Endothelial cell of umbilical vein (primary cell): ENCODE data around the gene VEPH1. TPM values are rescaled to one million over a fixed set of nuclear protein-coding genes. Genes with fewer than 3 reads are reported as not detected.

Experiments used
- BruUV-seq: library from RNA; stranded (reverse); fragments of 400-500 nt; replicated peaks from 2 replicates; lab custom pipeline; 2021; lab: Mats Ljungman, UMichigan
- CTCF ChIA-PET: fragments of 300-600, 350-600 bp; sonication (Branson Sonifier 250); formaldehyde crosslinking; loops from one replicate; lab custom pipeline; 2021; ENCODE audit warnings: antibody characterized with exemption, inconsistent platforms; lab: Charles Lee
- POLR2A ChIA-PET: fragments of 300-600, 350-600 bp; sonication (Branson Sonifier 250); formaldehyde crosslinking; loops from one replicate; lab custom pipeline; 2021; ENCODE audit warnings: antibody characterized with exemption, inconsistent platforms; lab: Charles Lee
- DNase-seq: peaks from one replicate; pipeline ENCODE4 v3.0.0-alpha.2; 2011; ENCODE audit warnings: low read depth, low spot score
- FAIRE-seq: peaks from 2 replicates; lab custom pipeline; 2011; peaks lifted over from hg19 to GRCh38; lab: Jason Lieb, UNC
- H2AFZ ChIP-seq: 2 replicates; pipeline ENCODE4 v1.6.0; 2012; ENCODE audit warnings: low read depth, low read length, control low read depth, inconsistent platforms
- H3K27ac ChIP-seq: 2 replicates; pipeline ENCODE4 v1.5.1; 2011; ENCODE audit warnings: low read depth, mild to moderate bottlenecking, control low read depth, low read length, moderate library complexity; ENCODE audit not compliant: insufficient read depth
- H3K27me3 ChIP-seq, 2 experiments: 2 replicates each; pipeline versions ENCODE4 v1.6.0 to v1.6.1; 2011; ENCODE audit warnings: low read length in 2 of 2, mixed read lengths in 1 of 2; ENCODE audit not compliant: control insufficient read depth in 2 of 2, insufficient read depth in 2 of 2
- H3K36me3 ChIP-seq, 2 experiments: 2 replicates in 1 of 2; 3 replicates in 1 of 2; pipeline ENCODE4 v1.5.1; 2011; ENCODE audit warnings: low read length in 2 of 2, mild to moderate bottlenecking in 1 of 2, moderate library complexity in 1 of 2; ENCODE audit not compliant: control insufficient read depth in 2 of 2, insufficient read depth in 2 of 2; ENCODE audit errors: extremely low read depth in 1 of 2
- H3K4me1 ChIP-seq: 3 replicates; pipeline ENCODE4 v1.5.1; 2011; ENCODE audit warnings: mild to moderate bottlenecking, low read length; ENCODE audit not compliant: control insufficient read depth, insufficient read depth; ENCODE audit errors: extremely low read depth
- H3K4me2 ChIP-seq: 2 replicates; pipeline ENCODE4 v1.6.1; 2011; ENCODE audit warnings: low read length, control low read depth, mixed read lengths; ENCODE audit not compliant: insufficient read depth
- H3K4me3 ChIP-seq, 3 experiments: fragments of 200-600 bp in 1 of 3; sonication (generic), shearing (Covaris generic) in 1 of 3; replicated peaks in 1 of 3; 2 replicates each; pipeline ENCODE4 v1.5.1; 2011 to 2016; ENCODE audit warnings: control low read depth in 3 of 3, low read length in 3 of 3, mild to moderate bottlenecking in 2 of 3, inconsistent platforms in 1 of 3, low read depth in 1 of 3, moderate library complexity in 1 of 3; ENCODE audit not compliant: insufficient read depth in 1 of 3
- H3K79me2 ChIP-seq: 2 replicates; pipeline ENCODE4 v1.6.0; 2012; ENCODE audit warnings: low read length, inconsistent platforms; ENCODE audit not compliant: control insufficient read depth, insufficient read depth
- H3K9ac ChIP-seq: replicated peaks from 2 replicates; pipeline ENCODE3; 2011; ENCODE audit warnings: low read length, control low read depth; ENCODE audit not compliant: insufficient read depth; ENCODE audit errors: extremely low read depth
- H3K9me1 ChIP-seq: replicated peaks from 3 replicates; pipeline ENCODE4 v1.6.0; 2011; ENCODE audit warnings: mild to moderate bottlenecking, low read length; ENCODE audit not compliant: control insufficient read depth, insufficient read depth; ENCODE audit errors: extremely low read depth
- H3K9me3 ChIP-seq: replicated peaks from 2 replicates; pipeline ENCODE4 v1.5.1; 2012; ENCODE audit warnings: low read length, inconsistent platforms; ENCODE audit not compliant: control insufficient read depth, insufficient read depth
- H4K20me1 ChIP-seq: replicated peaks from 2 replicates; pipeline ENCODE3; 2011; ENCODE audit warnings: mild to moderate bottlenecking, low read length; ENCODE audit not compliant: control insufficient read depth, insufficient read depth; ENCODE audit errors: extremely low read depth
- CTCF ChIP-seq, 2 donors: IDR thresholded peaks; 1 replicate in 1 of 2; 2 replicates in 1 of 2; pipeline ENCODE4 v1.5.1; 2011; ENCODE audit warnings: low read length in 2 of 2, mild to moderate bottlenecking in 2 of 2, moderate library complexity in 2 of 2, control low read depth in 1 of 2, inconsistent platforms in 1 of 2, low read depth in 1 of 2; ENCODE audit not compliant: insufficient read depth in 1 of 2; ENCODE audit errors: extremely low read depth in 1 of 2
- EZH2 ChIP-seq: IDR thresholded peaks from 2 replicates; pipeline ENCODE4 v1.6.1; 2012; ENCODE audit warnings: borderline replicate concordance, low read depth, mild to moderate bottlenecking, moderate library complexity, low read length, inconsistent platforms; ENCODE audit not compliant: severe bottlenecking
- FOS ChIP-seq: IDR thresholded peaks from 2 replicates; pipeline ENCODE4 v1.6.1; 2011; ENCODE audit warnings: mild to moderate bottlenecking, low read length, moderate library complexity, borderline replicate concordance; ENCODE audit not compliant: insufficient read depth
- GATA2 ChIP-seq: IDR thresholded peaks from 2 replicates; pipeline ENCODE4 v1.7.0; 2011; ENCODE audit warnings: low read depth, mild to moderate bottlenecking, moderate library complexity, mixed read lengths, low read length; ENCODE audit not compliant: insufficient read length, insufficient read depth
- JUN ChIP-seq: IDR thresholded peaks from 2 replicates; pipeline ENCODE4 v1.6.1; 2011; ENCODE audit warnings: borderline replicate concordance, low read depth; ENCODE audit not compliant: insufficient read length, insufficient read depth
- MAX ChIP-seq: IDR thresholded peaks from 2 replicates; pipeline ENCODE4 v1.6.1; 2011; ENCODE audit not compliant: insufficient read depth, insufficient read length
- MYC ChIP-seq: IDR thresholded peaks from one replicate; pipeline ENCODE4 v1.6.1; 2011; ENCODE audit warnings: mild to moderate bottlenecking, low read depth, low read length
- POLR2A ChIP-seq: IDR thresholded peaks from 2 replicates; pipeline ENCODE4 v1.6.1; 2012; ENCODE audit warnings: low read depth, mild to moderate bottlenecking, control low read depth, low read length
- POLR2AphosphoS5 ChIP-seq: IDR thresholded peaks from 2 replicates; pipeline ENCODE4 v1.6.1; 2012; ENCODE audit warnings: low read depth, mild to moderate bottlenecking, control low read depth, low read length, moderate library complexity; ENCODE audit not compliant: insufficient read depth
- dilution Hi-C: fragments of 300-500 bp; cut with MboI; formaldehyde crosslinking; loops from one replicate; pipeline ENCODE4 v1.15.0; 2019; ENCODE audit warnings: low sequenced_read_pairs; ENCODE audit not compliant: extremely low pct_ligation_motif_present
- intact Hi-C: fragments of 100-400 bp; cut with micrococcal nuclease; formaldehyde crosslinking; loops from one replicate; pipeline ENCODE4 v1.10.0; 2022
- polyA plus RNA-seq, 4 experiments: library from polyadenylated mRNA; depleted of rRNA in 3 of 4; stranded (reverse) in 3 of 4; unstranded in 1 of 4; fragments of >200 nt; gene quantifications; 2 replicates each; pipeline versions ENCODE4 v1.2.1 to v1.2.3, GENCODE V29; 2011 to 2012; ENCODE audit warnings: missing spikeins in 1 of 4
- total RNA-seq: library from RNA; stranded (reverse); gene quantifications from 2 replicates; pipeline ENCODE4 v1.2.3, GENCODE V29; 2021

Gene VEPH1
- total and polyA plus RNA-seq, 2 donors (not counting 3 experiments of a cell fraction or from before 2014, with no cell fraction given): 42.9 to 136 TPM

DNA sequence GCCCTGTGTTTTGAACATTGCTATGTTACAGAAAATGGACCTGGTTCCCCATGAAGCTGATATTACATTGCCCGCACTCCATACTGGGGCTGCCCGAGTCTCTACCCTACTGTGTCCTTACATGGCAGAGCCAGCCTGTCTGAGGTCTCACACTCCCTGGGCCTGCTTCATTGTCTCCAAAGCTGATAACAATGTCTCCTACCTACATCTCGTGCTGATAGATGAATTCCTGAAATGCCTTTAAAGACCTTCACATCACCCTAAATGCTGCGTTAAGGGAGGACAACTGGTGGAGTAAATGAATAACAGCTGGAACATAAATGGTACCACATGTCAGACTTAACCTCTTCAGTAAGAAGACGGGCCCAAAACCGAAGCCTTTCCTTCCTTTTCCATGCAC is 129.4 kb downstream of the VEPH1 start:
- CTCF ChIA-PET: interaction anchor here (0.8 to 0.9 kb wide), 2 partner anchors 63 to 169 kb away, joined by 3 to 4 read pairs; partner anchors contain the start of gene PTX3
- peaks cover 0 to 5% of the 10 kb centered on the region in 2 experiments for H3K36me3 ChIP-seq
- H3K9me1 ChIP-seq: no peaks in the 10 kb centered on the region
- intact Hi-C loops: no loop called here
- no peaks in the 10 kb centered on the region for H3K79me2 ChIP-seq
- no peak overlapping the region for H2AFZ ChIP-seq
- DNase-seq (no peak), FAIRE-seq (no peak)
- no peaks in the 10 kb centered on the region for H3K27me3 ChIP-seq
- TF ChIP-seq POLR2A: no peak
- no peak for TF ChIP-seq CTCF (IDR thresholded peaks at IDR 0.05; ENCODE audit: extremely low read depth in 1 of 2, insufficient read depth in 1 of 2, low read depth in 1 of 2, low read length in 2 of 2)
- TF ChIP-seq MAX: no peak
- no peak for TF ChIP-seq MYC
- TF ChIP-seq POLR2AphosphoS5: no peak
- TF ChIP-seq JUN: no peak
- H3K4me3 ChIP-seq: no peak overlapping the region
- peaks cover 26% of the 10 kb centered on the region for H3K4me1 ChIP-seq
- dilution Hi-C loops: no loop called here
- no peak overlapping the region for H3K4me2 ChIP-seq
- no peak overlapping the region for H3K9ac ChIP-seq
- POLR2A ChIA-PET: no interaction called here
- H3K9me3 ChIP-seq: no peaks in the 10 kb centered on the region
- no peaks in the 10 kb centered on the region for H4K20me1 ChIP-seq
- no TSS peak for BruUV-seq
- no peak overlapping the region for H3K27ac ChIP-seq

DNA sequence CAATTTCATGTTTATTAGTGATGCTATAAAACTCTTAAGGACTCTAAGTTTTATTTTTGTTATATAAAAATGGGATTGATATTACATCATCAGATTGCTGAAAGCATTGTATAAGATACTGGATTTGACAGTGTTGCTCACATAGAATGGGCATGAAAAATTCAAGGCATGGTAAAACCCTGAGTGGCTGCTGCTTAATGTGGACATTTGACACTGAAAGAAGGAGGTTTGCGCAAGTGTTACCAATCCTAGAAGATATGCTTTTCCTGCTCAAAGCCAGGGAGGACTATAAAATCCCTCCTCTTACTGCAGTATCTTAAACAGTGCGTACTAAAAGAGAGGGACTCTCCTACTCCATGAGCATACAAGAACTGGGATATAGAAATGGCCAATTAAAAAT is 132.3 kb downstream of the VEPH1 start:
- CTCF ChIA-PET: interaction anchor here (0.9 kb wide), 1 partner anchor 167 kb away, joined by 3 read pairs; no protein-coding TSS in a partner anchor
- no TSS peak for BruUV-seq
- POLR2A ChIA-PET: no interaction called here

More for the DNA sequence above, 132.3 kb downstream of the VEPH1 start:
- Histone ChIP-seq H3K4me3 (no peak overlapping the region), H3K27ac (no peak overlapping the region), H2AFZ (no peak overlapping the region), H3K9ac (no peak overlapping the region), H3K79me2 (no peaks in the 10 kb centered on the region), H3K4me1 (peaks cover 22% of the 10 kb centered on the region), H3K27me3 (no peaks in the 10 kb centered on the region), H3K9me1 (no peaks in the 10 kb centered on the region), H3K36me3 (peaks cover 0 to 3% of the 10 kb centered on the region in 2 experiments), H3K4me2 (no peak overlapping the region), H3K9me3 (no peaks in the 10 kb centered on the region), H4K20me1 (no peaks in the 10 kb centered on the region)
- intact Hi-C loops: no loop called here
- no peak for TF ChIP-seq GATA2
- no peak for TF ChIP-seq MYC
- no peak for TF ChIP-seq POLR2AphosphoS5
- no peak for TF ChIP-seq POLR2A
- TF ChIP-seq FOS: no peak
- no peak for TF ChIP-seq EZH2
- TF ChIP-seq MAX: no peak
- FAIRE-seq (no peak), DNase-seq (no peak)
- dilution Hi-C loops: no loop called here
